Fibroblast of villous mesenchyme (primary cell): Measurements from ENCODE around the gene TMEM184A. TPM values are rescaled to one million over a fixed set of nuclear protein-coding genes. Genes with fewer than 3 reads are reported as not detected.

ENCODE experiments used
- DNase-seq: peaks from one replicate; pipeline ENCODE4 v3.0.0-alpha.2; 2010; ENCODE audit warnings: low read depth
- H3K4me3 ChIP-seq: 2 replicates; pipeline ENCODE4 v1.5.1; 2011; ENCODE audit warnings: low read depth, mild to moderate bottlenecking, low read length
- total RNA-seq: library from RNA; depleted of rRNA; stranded (reverse); fragments of >200 nt; gene quantifications from 2 replicates; pipeline ENCODE4 v1.2.3, GENCODE V29; 2012
- TF ChIP-seq, protein P1 (sequence below): IDR thresholded peaks from 2 replicates; pipeline ENCODE4 v1.5.1; 2012; ENCODE audit warnings: low read depth, mild to moderate bottlenecking, low read length; ENCODE audit not compliant: insufficient read depth

The TMEM184A gene
- total RNA-seq, 1 donor = 0.86 TPM

DNA sequence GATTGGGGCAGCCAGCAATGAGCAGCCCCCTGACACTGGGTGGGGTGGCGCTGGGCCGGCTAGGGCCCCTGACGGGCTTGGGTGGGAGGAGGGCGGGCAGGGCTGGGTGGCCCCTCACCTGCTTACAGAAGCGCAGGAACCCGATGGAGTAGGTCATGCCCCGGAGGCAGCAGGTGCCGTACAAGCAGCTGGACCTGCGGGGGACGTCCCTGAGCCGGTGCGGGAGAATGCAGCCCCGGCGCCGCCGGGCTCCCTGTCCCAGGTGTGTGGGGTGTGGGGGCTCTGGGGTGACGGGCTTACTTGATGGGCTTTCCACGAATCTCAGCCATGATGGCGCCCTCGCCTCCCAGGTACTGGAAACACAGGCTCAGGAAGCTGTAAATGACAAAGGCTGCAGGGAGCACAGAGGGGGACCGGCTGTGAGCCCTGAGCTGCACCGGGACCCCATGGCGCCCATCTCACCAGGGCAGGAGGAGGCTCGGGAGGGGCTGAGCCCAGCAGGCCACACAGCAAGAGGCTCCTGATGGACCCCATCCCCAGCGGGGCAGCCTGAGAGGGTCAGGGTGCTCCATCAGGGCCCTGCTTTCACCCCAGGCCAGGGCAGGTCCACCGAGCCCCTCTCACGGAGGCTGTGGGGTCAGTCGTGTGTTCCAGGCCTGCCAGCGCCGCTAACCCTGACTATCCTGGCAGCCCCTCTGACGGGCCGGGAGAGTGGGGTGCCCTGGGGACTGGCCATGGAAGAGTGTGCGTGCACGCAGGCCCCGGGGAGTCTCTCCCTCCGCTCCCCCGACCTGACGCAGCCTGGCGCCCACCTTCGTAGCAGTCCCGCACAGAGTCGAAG lies 5.8 kb downstream of the TMEM184A start:
- no peak for DNase-seq
- no peak overlapping the region for H3K4me3 ChIP-seq
- TF ChIP-seq, protein P1, sequence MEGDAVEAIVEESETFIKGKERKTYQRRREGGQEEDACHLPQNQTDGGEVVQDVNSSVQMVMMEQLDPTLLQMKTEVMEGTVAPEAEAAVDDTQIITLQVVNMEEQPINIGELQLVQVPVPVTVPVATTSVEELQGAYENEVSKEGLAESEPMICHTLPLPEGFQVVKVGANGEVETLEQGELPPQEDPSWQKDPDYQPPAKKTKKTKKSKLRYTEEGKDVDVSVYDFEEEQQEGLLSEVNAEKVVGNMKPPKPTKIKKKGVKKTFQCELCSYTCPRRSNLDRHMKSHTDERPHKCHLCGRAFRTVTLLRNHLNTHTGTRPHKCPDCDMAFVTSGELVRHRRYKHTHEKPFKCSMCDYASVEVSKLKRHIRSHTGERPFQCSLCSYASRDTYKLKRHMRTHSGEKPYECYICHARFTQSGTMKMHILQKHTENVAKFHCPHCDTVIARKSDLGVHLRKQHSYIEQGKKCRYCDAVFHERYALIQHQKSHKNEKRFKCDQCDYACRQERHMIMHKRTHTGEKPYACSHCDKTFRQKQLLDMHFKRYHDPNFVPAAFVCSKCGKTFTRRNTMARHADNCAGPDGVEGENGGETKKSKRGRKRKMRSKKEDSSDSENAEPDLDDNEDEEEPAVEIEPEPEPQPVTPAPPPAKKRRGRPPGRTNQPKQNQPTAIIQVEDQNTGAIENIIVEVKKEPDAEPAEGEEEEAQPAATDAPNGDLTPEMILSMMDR = no peak

DNA sequence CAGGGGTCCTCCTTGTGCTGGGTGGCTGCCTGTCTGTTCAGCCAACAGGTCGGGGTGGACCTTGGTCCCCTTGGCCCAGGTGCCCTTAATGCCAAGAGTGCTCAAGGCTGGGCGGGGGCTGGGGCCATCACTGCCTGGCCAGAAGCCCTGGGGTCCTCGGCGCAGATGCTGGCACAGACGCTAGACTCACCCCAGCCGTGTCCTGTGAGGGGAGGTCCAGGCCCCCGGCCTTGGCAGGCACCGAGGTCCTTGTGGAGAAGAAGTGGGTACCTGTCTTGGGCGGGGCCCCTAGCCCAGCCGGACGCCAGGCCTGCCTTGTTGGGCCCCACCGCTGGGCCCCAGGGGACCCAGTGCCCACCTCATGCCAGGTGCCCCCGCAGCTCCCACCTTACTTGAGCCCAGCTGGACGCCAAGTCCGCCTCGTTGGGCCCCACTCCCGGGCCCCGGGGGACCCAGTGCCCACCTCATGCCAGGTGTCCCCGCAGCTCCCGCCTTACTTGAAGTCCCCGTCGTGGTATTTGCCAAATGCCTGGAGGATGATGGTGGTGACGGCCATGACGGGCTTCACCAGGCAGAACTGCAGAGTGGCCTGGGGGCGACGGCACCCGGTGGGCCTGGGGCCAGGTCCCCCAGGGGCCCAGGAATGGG lies 6.5 kb downstream of the TMEM184A start:
- no peak overlapping the region for H3K4me3 ChIP-seq
- no peak for DNase-seq
- TF ChIP-seq, protein P1 = no peak

DNA sequence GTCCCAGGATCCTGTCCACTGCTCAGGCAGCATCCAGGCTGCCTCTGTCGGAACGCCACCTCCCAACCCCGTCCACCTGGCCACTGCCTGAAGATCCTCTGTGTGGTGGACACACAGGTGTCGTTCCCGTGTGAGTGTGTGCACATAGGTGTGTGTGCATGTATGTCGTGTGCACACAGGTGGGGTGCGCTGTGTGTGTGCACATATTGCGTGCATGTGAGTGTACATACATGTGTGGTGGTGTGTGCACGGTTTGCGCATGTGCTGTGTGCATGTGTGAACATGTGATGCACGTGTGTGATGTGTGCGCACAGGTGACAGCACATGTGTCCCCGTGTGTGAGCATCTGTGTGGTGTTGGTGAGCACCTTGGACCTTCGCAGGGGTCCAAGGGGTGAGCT lies 7.1 kb downstream of the TMEM184A start:
- no peak overlapping the region for H3K4me3 ChIP-seq
- TF ChIP-seq, protein P1 = no peak
- DNase-seq = no peak

DNA sequence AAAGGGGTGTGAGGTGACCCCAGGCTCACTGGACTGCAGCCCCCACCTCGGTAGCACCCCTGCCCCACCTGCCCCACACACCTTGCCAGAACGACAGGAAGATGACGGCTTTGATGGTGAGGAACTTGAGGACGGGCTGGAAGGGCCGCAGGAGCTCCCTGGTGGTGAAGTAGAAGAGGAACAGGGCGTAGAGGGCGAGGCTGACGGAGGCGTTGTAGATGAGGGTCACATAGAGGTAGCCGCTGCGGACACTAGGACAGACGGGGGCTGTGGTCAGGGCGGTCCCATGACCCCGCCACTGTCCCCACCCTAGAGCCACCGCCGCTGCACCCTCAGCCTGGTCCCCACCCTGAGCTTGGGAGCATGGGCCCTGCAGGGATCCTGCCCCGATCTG lies 7.6 kb downstream of the TMEM184A start:
- DNase-seq = no peak
- TF ChIP-seq, protein P1 = no peak
- no peak overlapping the region for H3K4me3 ChIP-seq

DNA sequence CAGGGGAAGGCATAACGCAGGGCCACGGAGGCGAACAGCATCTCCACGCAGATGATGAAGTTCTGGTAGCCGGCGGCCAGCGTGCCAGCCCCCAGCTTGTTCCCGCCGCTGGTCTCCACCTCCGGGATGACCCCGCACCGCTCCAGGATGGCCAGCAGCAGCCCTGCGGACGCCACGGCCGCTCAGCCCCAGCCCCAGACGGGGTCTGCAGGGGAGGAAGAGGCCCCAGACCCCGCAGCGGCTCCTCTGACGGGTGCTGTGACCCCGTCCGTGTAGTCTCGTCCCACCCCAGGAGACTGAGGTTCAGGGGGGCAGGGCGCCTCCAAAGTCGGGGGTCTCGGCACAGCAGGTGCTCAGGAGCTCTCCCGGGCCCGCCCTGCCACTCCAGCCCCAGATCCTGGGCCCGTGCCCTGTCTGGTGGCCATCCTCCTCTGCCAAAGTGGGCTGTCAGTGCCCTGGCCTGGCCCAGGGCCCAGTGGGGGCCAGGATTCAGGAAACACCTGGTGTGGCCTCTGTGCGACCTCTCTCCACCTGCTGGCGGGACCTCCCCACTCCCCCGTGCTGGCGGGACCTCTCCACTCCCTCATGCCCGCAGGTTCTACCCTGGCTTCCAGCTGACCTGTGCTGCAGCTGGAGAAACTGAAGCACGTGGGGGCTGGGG lies 8.1 kb downstream of the TMEM184A start:
- TF ChIP-seq, protein P1 = no peak

DNA sequence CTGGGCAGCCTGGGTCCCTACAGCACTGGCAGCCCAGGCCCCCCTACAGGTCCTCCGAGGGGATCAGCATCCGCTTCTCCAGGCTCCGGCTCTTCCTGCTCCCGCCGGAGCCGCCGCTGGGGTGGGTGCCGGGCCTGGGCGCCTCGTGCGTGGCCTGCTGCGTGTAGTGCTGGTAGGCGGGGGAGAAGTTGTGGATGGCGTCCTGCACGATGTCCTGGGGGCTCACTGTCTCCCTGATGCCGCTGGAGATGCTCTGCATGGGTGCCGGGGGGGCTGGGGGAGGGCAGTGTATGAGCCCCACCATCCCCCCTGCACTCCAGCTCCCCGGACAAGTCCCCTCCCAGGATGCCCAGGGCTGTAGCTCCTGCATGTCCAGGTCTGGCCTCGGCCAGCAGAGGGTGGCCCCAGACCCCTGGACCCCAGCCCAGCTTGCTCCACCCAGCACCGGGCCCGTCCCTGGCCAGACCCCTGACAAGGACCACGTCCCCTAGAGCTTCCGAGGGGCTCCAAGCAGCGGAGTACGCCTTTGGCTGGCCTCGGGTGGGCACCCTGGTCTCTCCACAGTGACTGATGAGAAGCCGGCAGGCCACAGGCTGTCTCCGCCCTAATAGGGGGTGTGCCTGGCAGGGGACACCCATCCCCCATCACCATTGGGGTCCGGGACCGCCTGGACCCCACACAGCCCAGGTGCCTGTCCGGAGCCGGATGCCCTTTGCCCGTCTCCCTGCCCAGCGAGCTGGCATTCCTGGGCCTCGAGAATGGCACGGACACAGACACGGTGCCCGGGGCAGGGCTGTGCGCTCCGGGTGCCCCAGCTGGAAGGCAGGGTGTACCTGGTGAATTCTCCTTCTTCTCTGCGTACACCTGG lies 8.9 kb downstream of the TMEM184A start:
- TF ChIP-seq, protein P1 = no peak
- DNase-seq = no peak
- H3K4me3 ChIP-seq = no peak overlapping the region

More for the DNA sequence above, 8.1 kb downstream of the TMEM184A start:
- DNase-seq = no peak
- no peak overlapping the region for H3K4me3 ChIP-seq
